ENCODE data around the gene SLC25A3.

Gene SLC25A3
- long read RNA-seq, full-length matches to known transcripts: 5,757 of 5,947 reads
- long read RNA-seq, partial matches to known transcripts: 36 of 5,947 reads
- long read RNA-seq, other reads (novel, unspliced or antisense): 154 of 5,947 reads

- Histone ChIP-seq H3K27ac (replicated peaks) (peak within 1 kb of the TSS; percentile 97), H3K4me3 (replicated peaks; ENCODE audit: insufficient read depth, low read length) (peak within 1 kb of the TSS; percentile 85), H3K27me3 (ENCODE audit: insufficient read depth, poor library complexity, severe bottlenecking) (no peaks in the 10 kb centered on the region)
- peak; percentile 95 to 99 for DNase-seq (ENCODE audit: low read depth in 1 of 2, low spot score in 1 of 2)
- TF ChIP-seq POLR2AphosphoS5 (IDR thresholded peaks at IDR 0.05; ENCODE audit: low read depth) (peak; percentile 98), SPI1 (IDR thresholded peaks at IDR 0.05; ENCODE audit: borderline replicate concordance, low read depth) (no peak; the same call in 1 of the 2 replicates), REST (IDR thresholded peaks at IDR 0.05; ENCODE audit: insufficient replicate concordance, low read depth) (peak; percentile 43), CTCF (IDR thresholded peaks at IDR 0.05; ENCODE audit: insufficient read depth, low read length) (no peak), GABPA (IDR thresholded peaks at IDR 0.05; ENCODE audit: low read depth) (peak; percentile 30)
Measured at GRCh38 chr12:98593351-98594049, at the start of gene SLC25A3. SLC25A3 (plus strand) TSS chr12:98593686; CDS start chr12:98593979, 293 bp downstream.

DNA sequence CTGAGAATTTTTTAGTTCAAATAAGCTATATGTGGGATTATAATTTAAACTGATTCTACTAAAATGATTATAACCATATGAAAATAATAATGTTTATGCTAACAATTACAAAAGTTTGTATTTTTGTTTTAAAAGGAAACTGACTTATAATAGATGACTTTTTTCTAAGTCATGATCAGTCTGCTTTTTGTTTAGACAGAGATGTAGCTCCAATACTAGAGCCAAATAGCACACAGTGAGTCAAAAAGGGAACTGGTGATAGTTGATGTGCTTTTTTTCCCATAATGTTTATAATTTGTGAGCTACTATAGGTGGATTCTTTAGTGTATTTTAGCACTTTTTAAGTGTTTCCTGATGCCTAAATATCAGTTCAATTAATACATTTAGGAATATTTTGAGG is 49.8 kb upstream of the SLC25A3 start:
- Histone ChIP-seq H3K27me3 (ENCODE audit: insufficient read depth, poor library complexity, severe bottlenecking) (no peaks in the 10 kb centered on the region), H3K27ac (replicated peaks) (no peak overlapping the region), H3K4me3 (replicated peaks; ENCODE audit: insufficient read depth, low read length) (no peak overlapping the region)
- TF ChIP-seq POLR2AphosphoS5 (IDR thresholded peaks at IDR 0.05; ENCODE audit: low read depth) (no peak), SPI1 (IDR thresholded peaks at IDR 0.05; ENCODE audit: borderline replicate concordance, low read depth) (peak; percentile 4; the same call in 1 of the 2 replicates)
- no peak for DNase-seq (ENCODE audit: low read depth in 1 of 2, low spot score in 1 of 2)

- Histone ChIP-seq H3K4me3 (replicated peaks; ENCODE audit: insufficient read depth, low read length) (no peak overlapping the region), H3K27ac (replicated peaks) (no peak overlapping the region), H3K27me3 (ENCODE audit: insufficient read depth, poor library complexity, severe bottlenecking) (no peaks in the 10 kb centered on the region)
- DNase-seq (ENCODE audit: low read depth in 1 of 2, low spot score in 1 of 2): no peak
- TF ChIP-seq POLR2AphosphoS5 (IDR thresholded peaks at IDR 0.05; ENCODE audit: low read depth) (no peak), SPI1 (IDR thresholded peaks at IDR 0.05; ENCODE audit: borderline replicate concordance, low read depth) (no peak)
Measured at GRCh38 chr12:98544751-98545150, 48.7 kb upstream of the SLC25A3 start.

DNA sequence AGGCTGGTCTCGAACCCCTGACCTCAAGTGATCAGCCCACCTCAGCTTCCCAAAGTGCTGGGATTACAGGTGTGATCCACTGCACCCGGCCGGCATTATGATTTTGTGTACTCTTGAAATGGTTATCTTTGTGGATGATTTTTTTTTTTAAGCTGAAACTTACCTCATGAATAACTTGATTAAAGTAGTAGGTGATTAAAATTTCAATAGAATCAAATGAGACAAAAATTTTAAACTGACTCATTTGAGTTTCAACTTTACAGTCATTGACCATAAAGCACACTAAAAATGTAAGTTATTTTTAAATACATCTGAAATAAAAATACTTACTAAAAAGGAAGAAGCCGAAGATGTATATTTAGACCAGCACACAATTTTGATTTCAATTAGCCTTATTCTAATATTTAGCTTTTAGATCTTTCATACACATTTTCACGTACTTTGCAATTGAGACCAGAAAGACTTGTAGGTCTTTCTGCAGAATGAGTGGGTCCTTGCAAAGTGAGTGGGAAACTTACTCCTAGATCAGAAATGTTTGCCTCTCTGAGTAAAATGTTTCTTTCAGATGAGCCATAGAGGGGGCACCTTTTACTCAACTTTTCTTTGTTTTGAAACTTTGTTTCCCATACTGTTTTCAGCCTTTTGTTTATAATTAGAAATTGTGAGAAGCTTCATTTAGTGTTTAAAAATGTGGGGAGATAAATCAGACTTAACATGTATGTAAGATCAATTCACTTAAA is 43.9 kb upstream of the SLC25A3 start:
- TF ChIP-seq POLR2AphosphoS5 (IDR thresholded peaks at IDR 0.05; ENCODE audit: low read depth) (no peak), CTCF (IDR thresholded peaks at IDR 0.05; ENCODE audit: insufficient read depth, low read length) (no peak), REST (IDR thresholded peaks at IDR 0.05; ENCODE audit: insufficient replicate concordance, low read depth) (no peak), GABPA (IDR thresholded peaks at IDR 0.05; ENCODE audit: low read depth) (no peak), SPI1 (IDR thresholded peaks at IDR 0.05; ENCODE audit: borderline replicate concordance, low read depth) (no peak)
- H3K27ac ChIP-seq (replicated peaks): no peak overlapping the region
- no peak overlapping the region for H3K4me3 ChIP-seq (replicated peaks; ENCODE audit: insufficient read depth, low read length)
- no peaks in the 10 kb centered on the region for H3K27me3 ChIP-seq (ENCODE audit: insufficient read depth, poor library complexity, severe bottlenecking)
- DNase-seq (ENCODE audit: low read depth in 1 of 2, low spot score in 1 of 2): no peak
